ENCODE data around the gene NECAB2.

DNA sequence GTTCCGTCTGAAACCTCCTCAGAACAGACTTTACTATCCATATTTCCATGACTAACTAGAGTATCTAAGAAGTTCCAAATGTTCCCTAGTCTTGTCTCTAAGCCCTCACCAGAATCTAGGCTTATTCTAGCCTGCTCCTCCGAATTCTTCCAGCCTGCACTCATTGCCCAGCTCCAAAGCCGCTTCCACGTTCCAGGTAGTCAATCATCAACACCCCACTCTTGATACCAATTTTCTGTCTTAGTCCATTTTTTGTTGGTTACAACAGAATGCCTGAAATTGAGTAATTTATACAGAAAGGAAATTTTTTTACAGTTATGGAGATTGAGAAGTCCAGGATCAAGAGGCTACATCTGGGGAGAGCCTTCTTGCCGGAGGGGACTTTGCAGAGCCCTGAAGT lies 53.4 kb downstream of the NECAB2 start:
- no peak for TF ChIP-seq SMC3 (conservative IDR thresholded peaks at IDR 0.05; ENCODE audit: poor library complexity)
- no peak for TF ChIP-seq CTCF (IDR thresholded peaks at IDR 0.05; ENCODE audit: poor library complexity, severe bottlenecking)
- TF ChIP-seq, protein P1, sequence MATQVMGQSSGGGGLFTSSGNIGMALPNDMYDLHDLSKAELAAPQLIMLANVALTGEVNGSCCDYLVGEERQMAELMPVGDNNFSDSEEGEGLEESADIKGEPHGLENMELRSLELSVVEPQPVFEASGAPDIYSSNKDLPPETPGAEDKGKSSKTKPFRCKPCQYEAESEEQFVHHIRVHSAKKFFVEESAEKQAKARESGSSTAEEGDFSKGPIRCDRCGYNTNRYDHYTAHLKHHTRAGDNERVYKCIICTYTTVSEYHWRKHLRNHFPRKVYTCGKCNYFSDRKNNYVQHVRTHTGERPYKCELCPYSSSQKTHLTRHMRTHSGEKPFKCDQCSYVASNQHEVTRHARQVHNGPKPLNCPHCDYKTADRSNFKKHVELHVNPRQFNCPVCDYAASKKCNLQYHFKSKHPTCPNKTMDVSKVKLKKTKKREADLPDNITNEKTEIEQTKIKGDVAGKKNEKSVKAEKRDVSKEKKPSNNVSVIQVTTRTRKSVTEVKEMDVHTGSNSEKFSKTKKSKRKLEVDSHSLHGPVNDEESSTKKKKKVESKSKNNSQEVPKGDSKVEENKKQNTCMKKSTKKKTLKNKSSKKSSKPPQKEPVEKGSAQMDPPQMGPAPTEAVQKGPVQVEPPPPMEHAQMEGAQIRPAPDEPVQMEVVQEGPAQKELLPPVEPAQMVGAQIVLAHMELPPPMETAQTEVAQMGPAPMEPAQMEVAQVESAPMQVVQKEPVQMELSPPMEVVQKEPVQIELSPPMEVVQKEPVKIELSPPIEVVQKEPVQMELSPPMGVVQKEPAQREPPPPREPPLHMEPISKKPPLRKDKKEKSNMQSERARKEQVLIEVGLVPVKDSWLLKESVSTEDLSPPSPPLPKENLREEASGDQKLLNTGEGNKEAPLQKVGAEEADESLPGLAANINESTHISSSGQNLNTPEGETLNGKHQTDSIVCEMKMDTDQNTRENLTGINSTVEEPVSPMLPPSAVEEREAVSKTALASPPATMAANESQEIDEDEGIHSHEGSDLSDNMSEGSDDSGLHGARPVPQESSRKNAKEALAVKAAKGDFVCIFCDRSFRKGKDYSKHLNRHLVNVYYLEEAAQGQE (IDR thresholded peaks at IDR 0.05; ENCODE audit: borderline replicate concordance), result no peak
- TF ChIP-seq POLR2AphosphoS5 (IDR thresholded peaks at IDR 0.05), result no peak

Measured in neural cell (in vitro differentiated cells).